Measurements from ENCODE around the gene PRAME. TPM values are rescaled to one million over a fixed set of nuclear protein-coding genes. Genes with fewer than 3 reads are reported as not detected.

PRAME gene
- total RNA-seq (ENCODE audit: low replicate concordance): 0.47 TPM in 1 of 2 replicates, not detected in the other

GRCh38 chr22:22558972-22559603 lies at the start of gene PRAME:
TSS of gene PRAME (minus strand) at chr22:22559265. CDS start at chr22:22556832, 2,433 bp downstream.

GRCh38 chr22:22520020-22520656 lies 38.9 kb downstream of the PRAME start, which contains the start of gene ZNF280A:
TSS of gene ZNF280A (minus strand) at chr22:22520270. CDS start at chr22:22515630, 4,640 bp downstream.

GRCh38 chr22:22508274-22509176 lies 50.5 kb downstream of the PRAME start, which contains the start of gene ZNF280B:
TSS of gene ZNF280B (minus strand) at chr22:22508742. CDS start at chr22:22489398, 19,344 bp downstream.

Other genes starting within 250 kb of the PRAME start
- 0.08 and 0.12 TPM in 2 replicates for gene ZNF280B, start 50.5 kb downstream of the PRAME start, total RNA-seq (ENCODE audit: low replicate concordance)
- 0.23 TPM in 1 of 2 replicates, not detected in the other for gene ZNF280A, start 39.0 kb downstream of the PRAME start, total RNA-seq (ENCODE audit: low replicate concordance)
- not detected in 2 replicates for gene GGTLC2, start 85.3 kb upstream of the PRAME start, total RNA-seq (ENCODE audit: low replicate concordance)

Data from smooth muscle cell of the coronary artery (primary cell).